VCaP (cell line): Measurements from ENCODE around the gene GPD2.
"Not testable (repeated sequence)": the region's sequence is repeated elsewhere in the genome, so short reads cannot be mapped to it uniquely, and the experiment has no call there.

Experiments used
- H3K27ac ChIP-seq: fragments of 450-650 bp; 2 replicates; pipeline ENCODE4 v1.5.1; 2017
- TF ChIP-seq, protein P1 (sequence below): fragments of 450-650 bp; conservative IDR thresholded peaks from 2 replicates; pipeline ENCODE4 v1.5.1; 2017; ENCODE audit warnings: mild to moderate bottlenecking, moderate library complexity

GPD2 gene

DNA sequence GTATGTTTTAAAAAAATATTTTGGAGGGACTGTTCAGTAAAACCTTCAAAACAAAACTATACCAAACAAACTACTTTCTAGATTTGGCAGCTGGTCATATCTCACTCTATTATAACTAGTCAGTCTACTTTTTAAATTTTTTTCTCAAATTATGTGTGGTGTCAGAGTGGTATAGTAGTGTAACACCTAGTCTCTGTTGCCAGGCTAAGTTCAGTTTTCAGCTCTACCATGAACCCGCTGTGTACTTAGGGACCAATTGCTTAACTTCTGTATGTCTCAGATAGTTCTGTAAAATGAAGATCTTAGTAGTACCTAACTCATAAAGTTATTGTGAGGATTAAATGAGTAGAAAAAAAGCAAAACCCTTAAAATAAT, 54.3 kb downstream of the GPD2 start:
- no peak overlapping the region for H3K27ac ChIP-seq
- TF ChIP-seq, protein P1, sequence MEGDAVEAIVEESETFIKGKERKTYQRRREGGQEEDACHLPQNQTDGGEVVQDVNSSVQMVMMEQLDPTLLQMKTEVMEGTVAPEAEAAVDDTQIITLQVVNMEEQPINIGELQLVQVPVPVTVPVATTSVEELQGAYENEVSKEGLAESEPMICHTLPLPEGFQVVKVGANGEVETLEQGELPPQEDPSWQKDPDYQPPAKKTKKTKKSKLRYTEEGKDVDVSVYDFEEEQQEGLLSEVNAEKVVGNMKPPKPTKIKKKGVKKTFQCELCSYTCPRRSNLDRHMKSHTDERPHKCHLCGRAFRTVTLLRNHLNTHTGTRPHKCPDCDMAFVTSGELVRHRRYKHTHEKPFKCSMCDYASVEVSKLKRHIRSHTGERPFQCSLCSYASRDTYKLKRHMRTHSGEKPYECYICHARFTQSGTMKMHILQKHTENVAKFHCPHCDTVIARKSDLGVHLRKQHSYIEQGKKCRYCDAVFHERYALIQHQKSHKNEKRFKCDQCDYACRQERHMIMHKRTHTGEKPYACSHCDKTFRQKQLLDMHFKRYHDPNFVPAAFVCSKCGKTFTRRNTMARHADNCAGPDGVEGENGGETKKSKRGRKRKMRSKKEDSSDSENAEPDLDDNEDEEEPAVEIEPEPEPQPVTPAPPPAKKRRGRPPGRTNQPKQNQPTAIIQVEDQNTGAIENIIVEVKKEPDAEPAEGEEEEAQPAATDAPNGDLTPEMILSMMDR: no peak

DNA sequence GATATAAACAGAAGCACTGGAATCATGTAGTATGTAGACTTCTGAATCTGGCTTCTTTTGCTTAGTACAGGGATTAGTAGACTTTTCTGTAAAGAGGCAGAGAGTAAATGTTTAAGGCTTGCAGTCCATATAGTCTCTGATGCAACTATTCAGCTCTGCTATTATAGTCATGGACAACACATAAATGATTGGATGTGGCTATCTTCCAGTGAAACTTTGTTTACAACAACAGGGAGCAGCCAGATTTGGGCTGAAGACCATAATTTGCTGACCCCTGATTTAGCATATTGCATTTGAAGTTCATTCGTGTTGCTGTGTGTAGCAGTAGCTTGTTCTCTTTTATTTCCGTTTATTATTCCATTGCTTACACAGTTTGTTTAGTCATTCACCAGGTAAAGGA, 55.0 kb downstream of the GPD2 start:
- TF ChIP-seq, protein P1: no peak
- no peak overlapping the region for H3K27ac ChIP-seq

DNA sequence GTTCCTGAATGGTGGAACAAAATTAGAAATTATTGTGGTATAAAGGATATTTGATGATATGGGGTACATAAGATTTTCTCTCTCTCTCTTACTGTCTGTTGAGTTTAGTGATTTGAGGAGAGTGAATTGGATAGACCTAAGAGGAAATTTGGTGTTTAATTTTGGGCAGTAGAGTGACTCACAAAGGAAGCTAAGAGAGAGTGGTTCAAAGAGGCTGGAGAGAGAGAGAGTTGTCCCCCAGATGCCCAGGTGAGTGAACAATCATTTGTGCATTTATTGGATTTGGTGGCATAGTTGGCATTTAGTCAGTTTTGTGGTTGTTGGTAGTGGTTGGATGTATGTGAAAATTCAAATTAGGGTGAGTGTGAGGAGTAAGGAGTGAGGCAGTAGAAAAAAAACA, 56.8 kb downstream of the GPD2 start:
- H3K27ac ChIP-seq: no peak overlapping the region
- TF ChIP-seq, protein P1: no peak

GRCh38 chr2:156495998-156496397, 59.8 kb downstream of the GPD2 start:
- H3K27ac ChIP-seq: not testable (repeated sequence)

DNA sequence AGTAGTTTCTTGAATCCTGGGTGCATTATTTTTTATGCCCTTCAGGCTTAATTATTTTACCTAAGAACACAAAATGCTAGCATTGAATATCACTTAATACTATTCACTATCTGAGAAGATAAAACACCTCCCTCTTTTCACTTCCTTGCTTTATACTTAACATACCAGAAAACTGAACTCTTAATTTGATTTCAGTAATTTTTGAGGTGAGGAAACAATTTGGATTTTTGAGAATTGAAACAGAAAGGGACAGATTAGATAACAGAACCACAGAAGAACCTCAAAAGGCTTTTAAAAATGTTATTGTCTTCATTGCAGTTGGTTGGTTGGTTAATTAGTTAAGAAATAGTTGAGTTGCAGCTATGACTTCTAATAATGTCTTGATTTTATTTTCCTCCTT, 69.5 kb downstream of the GPD2 start:
- H3K27ac ChIP-seq: no peak overlapping the region
- TF ChIP-seq, protein P1: no peak

- H3K27ac ChIP-seq: no peak overlapping the region
- TF ChIP-seq, protein P1: no peak
These were observed 74.9 kb downstream of the GPD2 start for GRCh38 chr2:156511122-156511521.

GRCh38 chr2:156511803-156512202, 75.6 kb downstream of the GPD2 start:
- TF ChIP-seq, protein P1: no peak
- no peak overlapping the region for H3K27ac ChIP-seq

- no peak overlapping the region for H3K27ac ChIP-seq
- TF ChIP-seq, protein P1: no peak
These were observed 76.3 kb downstream of the GPD2 start for GRCh38 chr2:156512451-156512850.
